GM19372 (cell line): Measurements from ENCODE around the gene ZNHIT1.
"Not testable (repeated sequence)": the region's sequence is repeated elsewhere in the genome, so short reads cannot be mapped to it uniquely, and the experiment has no call there.

Experiments used
- ATAC-seq: cut with Tn5 transposase; IDR thresholded peaks from one replicate; pipeline ENCODE4 v1.9.1; 2021; ENCODE audit warnings: mild to moderate bottlenecking, low read depth, moderate library complexity; ENCODE audit not compliant: unreplicated experiment

The ZNHIT1 gene

DNA sequence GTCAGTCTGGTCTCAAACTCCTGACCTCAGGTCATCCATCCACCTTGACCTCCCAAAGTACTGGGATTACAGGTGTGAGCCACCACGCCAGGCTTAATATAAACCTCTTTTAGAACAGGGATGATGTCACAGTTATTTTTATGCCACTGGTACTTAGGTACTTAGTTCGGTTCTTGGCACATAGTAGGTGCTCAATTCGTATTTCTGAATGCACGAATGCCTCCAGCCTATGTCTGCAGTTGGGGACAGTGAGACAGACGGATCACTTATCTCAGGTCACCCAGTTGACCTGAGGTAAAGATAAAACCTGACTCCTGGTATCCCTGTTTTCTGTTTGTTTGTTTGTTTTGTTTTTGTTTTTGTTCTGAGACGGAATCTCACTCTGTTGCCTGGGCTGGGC, 31.8 kb upstream of the ZNHIT1 start:
- no peak for ATAC-seq

- no peak for ATAC-seq
These were observed 31.0 kb upstream of the ZNHIT1 start for GRCh38 chr7:101186844-101187428.

- no peak for ATAC-seq
These were observed 28.9 kb upstream of the ZNHIT1 start for GRCh38 chr7:101189109-101189508.

- no peak for ATAC-seq
These were observed 22.1 kb upstream of the ZNHIT1 start for GRCh38 chr7:101195884-101196283.

GRCh38 chr7:101197991-101198390, 20.0 kb upstream of the ZNHIT1 start:
- ATAC-seq = no peak

- no peak for ATAC-seq
These were observed 19.5 kb upstream of the ZNHIT1 start for GRCh38 chr7:101198476-101198875.

DNA sequence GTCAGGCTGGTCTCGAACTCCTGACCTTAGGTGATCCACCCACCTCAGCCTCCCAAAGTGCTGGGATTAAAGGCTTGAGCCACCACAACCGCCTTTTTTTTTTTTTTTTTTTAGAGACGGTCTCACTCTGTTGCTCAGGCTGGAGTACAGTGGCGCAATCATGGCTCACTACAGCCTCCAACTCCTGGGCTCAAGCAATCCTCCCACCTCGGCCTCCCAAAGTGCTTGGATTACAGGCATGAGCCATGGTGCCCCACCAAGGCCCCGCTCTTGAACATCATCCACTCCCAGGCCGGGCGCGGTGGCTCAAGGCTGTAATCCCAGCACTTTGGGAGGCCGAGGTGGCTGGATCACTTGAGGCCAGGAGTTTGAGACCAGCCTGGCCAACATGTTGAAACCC, 18.4 kb upstream of the ZNHIT1 start:
- ATAC-seq = not testable (repeated sequence)

GRCh38 chr7:101200504-101200861, 17.5 kb upstream of the ZNHIT1 start:
- no peak for ATAC-seq

- ATAC-seq = no peak
These were observed 16.9 kb upstream of the ZNHIT1 start, which contains the start of gene MOGAT3 for GRCh38 chr7:101200862-101201599. MOGAT3 (minus strand) TSS chr7:101201036; CDS start chr7:101200854, 182 bp downstream.

DNA sequence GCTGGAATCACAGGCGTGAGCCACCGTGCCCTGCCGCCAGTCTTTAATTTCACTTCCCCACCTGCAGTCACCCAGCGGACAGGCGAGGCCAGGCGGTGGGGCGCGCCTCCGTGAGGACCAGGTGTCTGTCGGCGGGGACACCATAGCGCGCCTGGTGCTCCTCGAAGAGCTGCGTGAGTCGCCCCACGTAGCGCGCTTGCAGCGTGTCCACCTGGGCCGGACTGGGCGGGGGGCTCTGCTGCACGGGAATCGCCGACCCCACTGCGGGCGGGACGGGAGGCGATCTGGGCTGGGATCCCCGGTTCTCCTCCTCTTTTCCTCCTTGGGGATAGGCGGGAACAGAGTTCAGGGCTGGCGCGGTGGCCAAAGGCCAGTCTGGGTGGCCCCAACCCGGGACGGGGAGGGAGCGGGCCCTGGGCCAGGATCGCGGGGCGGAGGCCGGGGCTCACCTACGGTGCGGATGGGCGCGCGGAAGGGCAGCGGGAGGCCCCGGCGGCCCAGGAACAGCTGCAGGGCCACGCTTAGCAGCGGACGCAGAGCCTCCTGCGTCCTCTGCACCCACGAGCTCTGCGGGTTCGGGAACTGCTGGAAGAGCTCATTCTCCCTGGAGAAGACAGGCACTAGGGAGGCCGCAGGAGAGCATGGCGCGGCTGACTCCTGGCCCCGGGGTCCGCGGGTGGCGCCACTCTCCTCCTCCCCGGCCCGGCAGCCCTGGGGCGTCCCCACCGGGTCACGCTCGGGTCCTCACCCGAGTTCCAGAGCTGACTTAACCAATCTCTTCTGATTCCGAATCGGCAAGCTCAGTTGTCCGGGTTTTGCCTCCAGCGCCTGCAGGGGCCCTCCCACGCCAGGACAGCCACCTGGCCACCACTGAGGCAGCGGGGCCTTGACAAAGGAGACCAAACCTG, 16.0 kb upstream of the ZNHIT1 start:
- no peak for ATAC-seq

GRCh38 chr7:101202603-101202918, 15.4 kb upstream of the ZNHIT1 start:
- no peak for ATAC-seq

DNA sequence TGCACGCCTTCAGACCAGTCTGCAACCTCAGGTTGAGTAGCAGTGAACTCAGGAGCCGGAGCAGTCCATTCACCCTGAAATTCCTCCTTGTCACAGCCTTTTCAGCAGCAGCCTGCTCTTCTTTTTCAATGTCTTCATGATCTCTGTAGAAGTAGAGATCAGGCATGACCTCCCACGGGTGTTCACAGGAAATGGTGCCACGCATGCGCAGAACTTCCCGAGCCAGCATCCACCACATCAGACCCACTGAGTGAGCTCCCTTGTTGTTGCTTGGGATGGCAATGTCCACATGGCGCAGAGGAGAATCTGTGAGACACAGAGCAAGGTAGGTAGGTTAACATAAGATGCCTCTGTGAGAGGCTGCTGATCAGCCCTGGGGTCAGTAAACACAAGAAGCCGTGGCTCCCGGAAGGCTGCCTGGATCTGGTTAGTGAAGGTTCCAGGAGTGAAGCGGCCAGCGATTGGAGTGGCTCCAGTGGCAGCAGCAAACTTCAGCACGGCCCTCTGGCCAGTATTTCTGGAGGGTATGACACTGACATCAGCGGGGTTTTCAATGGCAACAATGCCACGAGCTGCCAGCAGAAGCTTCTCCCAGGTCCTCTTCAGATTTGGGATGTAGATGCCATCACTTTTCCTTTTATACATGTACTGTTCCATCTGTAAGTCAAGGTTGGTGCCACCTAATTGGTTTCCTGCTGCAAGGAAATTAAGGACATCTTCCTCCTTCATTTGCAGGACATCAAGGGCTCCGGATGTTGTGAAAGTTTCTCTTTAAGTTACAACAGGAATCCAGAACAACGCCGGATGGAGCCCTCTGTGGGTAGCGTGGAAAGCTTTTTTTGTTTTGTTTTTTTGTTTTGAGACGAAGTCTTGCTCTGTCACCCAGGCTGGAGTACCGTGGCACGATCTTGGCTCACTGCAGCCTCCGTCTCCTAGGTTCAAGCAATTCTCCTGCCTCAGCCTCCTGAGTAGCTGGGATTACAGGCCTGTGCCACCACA, 13.9 kb upstream of the ZNHIT1 start:
- not testable (repeated sequence) for ATAC-seq

GRCh38 chr7:101205901-101206664, 11.9 kb upstream of the ZNHIT1 start:
- no peak for ATAC-seq

- ATAC-seq = no peak
These were observed 11.3 kb upstream of the ZNHIT1 start for GRCh38 chr7:101206665-101207042.

- no peak for ATAC-seq
These were observed 10.5 kb upstream of the ZNHIT1 start for GRCh38 chr7:101207459-101207858.

DNA sequence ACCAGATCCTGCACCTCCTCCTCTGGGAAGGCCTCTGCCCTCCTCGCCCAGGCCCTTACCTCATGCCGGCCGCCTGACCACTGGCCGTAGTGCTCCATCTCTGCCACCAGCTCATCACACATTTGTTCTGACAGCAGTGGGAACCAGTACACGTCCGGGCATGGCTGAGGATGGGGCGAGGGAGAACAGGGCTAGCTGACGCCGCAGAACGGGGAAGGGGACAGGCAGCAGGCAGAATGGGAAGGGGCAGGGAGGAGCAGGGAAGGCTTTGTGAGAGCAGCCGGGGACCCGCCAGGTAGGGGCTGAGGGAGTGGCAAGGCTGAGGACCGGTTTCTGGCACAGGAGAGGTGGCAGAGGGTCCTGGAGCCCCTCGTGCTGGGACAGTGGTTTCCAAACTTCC, 9.2 kb upstream of the ZNHIT1 start:
- ATAC-seq = no peak

GRCh38 chr7:101210143-101210542, 7.8 kb upstream of the ZNHIT1 start:
- no peak for ATAC-seq

DNA sequence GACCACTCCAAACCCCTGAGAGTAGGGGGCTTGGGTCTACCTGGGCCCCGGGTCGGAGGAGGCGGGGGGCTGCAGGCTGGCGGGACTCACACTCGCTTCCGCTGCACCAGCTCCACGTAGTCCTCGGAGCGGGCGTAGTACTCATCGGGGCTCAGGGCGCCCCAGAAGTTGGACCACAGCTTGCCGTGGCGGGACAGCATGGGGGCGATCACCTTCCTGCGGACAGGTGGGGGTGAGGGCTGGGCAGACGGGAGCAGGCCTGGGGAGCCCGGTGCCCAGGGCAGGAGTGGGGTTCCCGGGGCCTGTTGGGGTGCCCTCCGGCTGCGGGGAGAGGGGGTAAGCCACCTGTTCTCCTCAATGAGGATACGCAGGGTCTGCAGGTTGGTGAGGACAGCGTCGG, 6.5 kb upstream of the ZNHIT1 start:
- ATAC-seq = no peak

GRCh38 chr7:101212014-101212413, 6.0 kb upstream of the ZNHIT1 start:
- ATAC-seq = no peak
